NCI-H128 (cell line): ENCODE data around the gene DMD.

ENCODE experiments used
- DNase-seq: peaks from one replicate; lab custom pipeline; 2025; ENCODE audit not compliant: unreplicated experiment; lab: John Stamatoyannopoulos, UW

DMD gene

GRCh38 chrX:31796624-31797023 is 1414.7 kb downstream of the DMD start:
- DNase-seq, result no peak

- DNase-seq, result no peak
Measured at GRCh38 chrX:31747411-31747810, 1463.9 kb downstream of the DMD start.

DNA sequence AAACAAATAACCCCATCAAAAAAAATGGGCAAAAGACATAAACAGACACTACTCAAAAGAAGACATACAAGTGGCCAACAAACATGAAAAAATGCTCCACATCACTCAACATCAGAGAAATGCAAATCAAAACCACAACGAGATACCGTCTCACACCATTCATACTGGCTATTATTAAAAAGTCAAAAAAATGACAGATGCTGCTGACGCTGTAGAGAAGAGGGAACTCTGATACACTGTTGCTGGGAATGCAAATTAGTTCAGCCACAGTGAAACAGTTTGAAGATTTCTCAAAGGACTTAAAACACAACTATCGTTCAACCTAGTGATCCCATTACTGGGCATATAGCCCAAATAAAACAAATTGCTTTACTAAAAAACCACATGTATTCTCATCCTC is 1468.3 kb downstream of the DMD start:
- DNase-seq, result no peak

DNA sequence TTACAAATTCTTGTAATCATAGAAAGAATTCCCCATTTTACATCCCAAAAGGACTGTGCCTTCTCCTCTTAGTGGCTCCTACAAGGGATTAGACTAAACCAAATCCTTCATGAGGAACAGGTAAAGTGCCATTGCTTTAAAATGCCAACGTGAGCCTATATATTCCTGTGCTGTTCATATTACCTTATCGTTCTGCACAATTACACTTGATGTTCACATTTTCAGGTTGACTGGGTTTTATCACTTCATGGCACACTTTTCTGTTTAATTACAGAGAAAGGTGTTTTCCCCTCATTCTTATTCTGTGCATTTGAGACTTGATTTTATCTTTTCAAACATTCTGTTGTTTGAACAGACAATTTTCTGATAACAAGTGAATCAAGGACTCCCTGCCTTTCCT is 1493.9 kb downstream of the DMD start:
- DNase-seq, result no peak

- no peak for DNase-seq
Measured at GRCh38 chrX:31715675-31716074, 1495.7 kb downstream of the DMD start.

DNA sequence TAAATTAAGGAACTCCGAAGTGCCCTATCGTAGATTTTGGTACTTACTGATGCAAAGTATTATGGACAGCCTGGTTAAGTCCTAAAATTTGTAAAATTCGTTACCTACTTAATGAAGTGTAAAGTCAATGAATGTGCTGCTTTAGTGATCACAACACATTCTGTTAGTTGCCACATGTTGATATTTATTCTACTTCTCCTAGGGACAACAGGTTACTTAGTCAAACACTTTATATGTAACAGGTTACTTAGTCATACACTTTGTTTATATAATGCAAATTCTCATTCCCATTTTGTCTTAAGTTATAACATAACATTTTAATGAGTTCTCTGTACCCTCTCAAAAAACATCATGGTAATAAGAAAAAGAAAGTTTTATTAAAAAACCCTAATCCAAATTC is 1496.6 kb downstream of the DMD start:
- no peak for DNase-seq

- DNase-seq, result no peak
Measured at GRCh38 chrX:31713120-31713519, 1498.2 kb downstream of the DMD start.

DNA sequence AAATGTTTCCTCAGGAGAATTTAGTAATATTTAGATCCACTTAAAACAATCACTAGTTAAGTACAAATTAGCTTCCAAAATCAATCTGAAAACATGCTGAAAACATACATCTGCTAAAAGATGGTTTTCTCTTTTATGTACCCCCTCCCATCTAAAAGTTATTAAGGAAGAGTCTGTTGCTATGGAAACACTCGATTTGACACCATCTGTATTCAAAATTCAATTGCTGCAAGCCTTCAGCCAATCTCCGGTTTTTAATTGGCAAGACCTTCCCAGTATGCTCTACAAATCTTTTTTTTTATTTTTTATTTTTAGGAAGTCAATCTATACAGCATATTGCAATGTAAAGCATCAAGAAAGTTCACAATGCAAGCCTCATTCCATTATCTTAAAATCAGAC is 1500.2 kb downstream of the DMD start:
- no peak for DNase-seq

DNA sequence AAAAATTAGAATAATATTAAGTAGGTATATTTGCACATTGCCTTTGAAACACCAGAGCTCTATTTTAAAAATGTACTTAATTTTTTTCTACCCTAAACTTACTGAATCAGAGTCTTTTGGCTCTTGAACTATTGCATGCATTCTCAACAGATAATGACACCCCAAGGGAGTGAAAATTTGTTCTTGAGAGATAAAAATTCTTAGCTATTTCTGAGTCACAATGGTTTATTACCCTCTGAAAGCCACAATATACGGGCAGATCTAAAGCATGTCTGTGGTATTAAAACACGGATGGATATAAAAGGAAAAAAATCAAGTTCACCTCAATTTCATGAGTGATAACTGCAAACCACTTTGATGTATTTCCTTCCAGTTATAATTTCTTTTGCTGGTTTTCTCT is 1503.2 kb downstream of the DMD start:
- DNase-seq, result no peak

DNA sequence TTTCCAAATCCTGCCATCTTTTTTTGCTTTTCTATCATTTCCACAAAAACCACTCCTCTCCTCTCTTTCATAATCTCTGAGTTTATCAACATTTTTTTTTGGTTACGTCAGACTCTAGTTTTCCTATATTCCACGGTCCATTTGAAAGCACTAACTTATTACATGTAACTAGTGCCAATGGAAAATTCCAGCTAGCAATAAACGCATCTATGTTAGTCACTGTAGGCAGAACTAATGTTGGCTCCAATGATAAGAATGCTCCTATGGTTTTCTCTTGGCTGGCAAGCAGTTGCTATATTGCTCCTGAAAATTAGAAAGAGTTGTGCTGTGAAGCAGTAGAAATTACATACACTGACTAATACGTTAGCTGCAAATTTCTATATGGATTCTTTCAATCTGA is 1504.9 kb downstream of the DMD start:
- no peak for DNase-seq

GRCh38 chrX:31705816-31706215 is 1505.5 kb downstream of the DMD start:
- no peak for DNase-seq

- no peak for DNase-seq
Measured at GRCh38 chrX:31704938-31705337, 1506.4 kb downstream of the DMD start.

DNA sequence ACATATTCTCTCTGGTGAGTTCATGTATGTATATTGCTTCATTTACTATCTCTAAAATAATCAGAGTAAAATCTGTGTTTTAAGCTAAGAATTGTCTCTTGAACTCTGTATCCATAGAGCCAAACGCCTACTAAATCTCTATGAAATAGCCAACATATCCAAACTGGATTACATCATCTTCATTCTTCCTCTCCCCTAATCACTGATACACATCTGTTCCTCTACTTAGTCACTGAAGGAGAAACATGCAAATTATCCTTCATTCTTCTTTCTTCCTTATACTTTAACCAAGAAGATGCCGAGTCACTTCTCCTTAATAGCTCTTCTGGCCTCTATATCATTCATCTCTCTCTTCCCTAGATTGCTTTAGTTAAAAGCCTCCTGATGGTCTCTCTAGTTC is 1509.1 kb downstream of the DMD start:
- DNase-seq, result no peak

DNA sequence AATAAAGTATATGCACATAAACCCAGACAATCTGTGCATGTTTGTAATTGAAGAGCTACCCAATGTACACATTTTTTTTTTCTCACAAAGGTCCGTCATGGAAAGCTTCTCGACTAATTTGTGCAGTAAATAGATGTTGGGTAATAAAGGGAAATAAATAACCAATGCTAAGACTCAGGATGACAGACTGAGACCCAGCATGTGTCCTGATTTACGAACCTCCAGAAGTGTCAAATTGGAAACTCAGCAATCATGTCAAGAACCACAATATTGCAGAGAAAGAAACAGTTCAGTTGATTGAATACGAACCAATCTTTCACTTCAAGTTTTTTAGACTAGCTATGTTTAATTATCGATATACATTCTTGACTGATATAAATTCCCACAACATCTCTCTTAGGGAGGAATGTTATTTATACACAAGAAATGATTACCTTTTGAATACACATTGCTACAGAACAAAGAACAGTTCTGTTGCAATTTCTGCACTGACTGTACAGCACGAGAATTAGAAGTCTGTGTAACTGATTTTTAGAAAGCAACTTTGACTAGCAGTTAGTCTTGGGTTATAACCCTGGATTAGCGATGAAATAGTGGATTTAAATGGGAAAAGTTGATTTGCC is 1513.9 kb downstream of the DMD start:
- DNase-seq, result no peak

DNA sequence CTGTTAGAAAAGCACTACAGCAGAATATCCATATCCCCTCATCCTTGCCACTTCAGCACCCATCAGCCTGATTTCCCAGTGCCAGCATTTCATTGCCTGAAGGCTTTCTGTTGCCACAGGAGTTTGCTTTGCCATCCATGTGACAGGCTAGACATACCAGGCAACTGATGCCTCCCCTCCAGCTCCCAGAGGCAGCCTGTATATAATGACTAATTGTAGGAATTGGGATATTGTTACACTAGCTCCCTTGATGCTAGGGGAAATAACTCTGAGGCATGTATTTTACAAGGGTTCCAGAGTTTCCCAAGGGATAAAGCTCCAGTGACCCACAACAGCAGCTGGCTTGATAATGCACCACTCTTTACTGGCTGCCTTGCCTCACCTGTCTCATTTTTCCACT is 1531.5 kb downstream of the DMD start:
- no peak for DNase-seq

DNA sequence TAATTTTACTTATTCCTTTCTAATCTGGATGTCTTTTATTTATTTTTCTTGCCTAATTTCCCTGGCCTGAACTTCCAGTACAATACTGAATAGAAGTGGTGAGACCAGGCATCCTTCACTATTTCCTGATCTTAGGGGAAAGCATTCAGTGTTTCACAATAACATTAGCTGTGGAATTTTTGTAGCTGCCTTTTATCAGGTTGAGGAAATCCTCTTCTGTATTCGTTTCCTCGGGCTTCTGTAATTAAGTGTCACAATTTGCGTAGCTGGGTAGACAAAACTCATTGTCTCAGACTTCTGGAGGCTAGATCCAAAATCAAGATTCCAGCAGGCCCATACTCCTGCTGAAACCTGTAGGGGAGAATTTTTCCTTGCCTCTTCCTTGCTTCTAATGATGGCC is 1541.1 kb downstream of the DMD start:
- DNase-seq, result no peak

- DNase-seq, result no peak
Measured at GRCh38 chrX:31665454-31665853, 1545.9 kb downstream of the DMD start.

DNA sequence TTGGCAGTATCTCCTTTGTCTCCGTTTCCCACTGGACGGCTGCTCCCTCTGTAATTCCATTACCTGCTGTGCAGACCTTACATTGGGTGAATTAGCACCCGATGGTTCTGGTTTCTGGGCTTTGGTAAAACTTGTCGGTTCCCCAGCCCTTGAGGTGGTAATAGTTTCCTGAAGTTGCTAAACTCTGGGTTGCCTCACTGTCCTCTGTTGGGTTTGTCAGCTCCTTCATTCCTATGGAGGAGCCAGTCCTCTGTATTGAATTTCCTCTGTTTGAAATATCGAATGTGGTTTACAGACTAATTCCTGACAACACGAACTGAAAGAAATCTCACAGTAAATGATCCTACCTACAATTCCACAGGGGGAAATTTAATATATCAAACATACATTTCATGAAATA is 1548.2 kb downstream of the DMD start:
- DNase-seq, result no peak

DNA sequence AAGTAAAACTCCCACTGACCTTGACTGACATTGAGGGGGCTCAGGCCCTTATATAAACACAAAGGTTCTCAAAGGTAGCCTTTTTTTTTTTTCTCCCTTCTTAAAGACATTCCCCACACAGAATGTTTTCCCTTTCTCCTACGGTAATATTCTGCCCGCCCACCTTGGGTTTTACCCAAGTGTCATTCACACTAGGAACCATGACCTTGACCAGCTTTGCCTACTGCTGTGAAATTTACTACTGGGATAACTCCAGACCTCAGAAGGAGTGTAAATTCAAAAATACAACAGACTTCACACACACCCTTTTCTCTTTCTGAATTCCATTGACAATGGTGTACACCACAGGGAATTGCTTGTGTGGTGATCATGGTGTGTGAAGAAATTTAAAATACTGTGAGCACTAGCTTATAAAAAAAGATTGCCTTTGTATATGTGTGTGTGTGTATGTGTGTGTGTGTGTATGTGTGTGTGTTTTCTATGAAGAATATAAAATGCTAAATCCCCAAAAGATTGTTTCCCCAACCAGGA is 1550.0 kb downstream of the DMD start:
- DNase-seq, result no peak

DNA sequence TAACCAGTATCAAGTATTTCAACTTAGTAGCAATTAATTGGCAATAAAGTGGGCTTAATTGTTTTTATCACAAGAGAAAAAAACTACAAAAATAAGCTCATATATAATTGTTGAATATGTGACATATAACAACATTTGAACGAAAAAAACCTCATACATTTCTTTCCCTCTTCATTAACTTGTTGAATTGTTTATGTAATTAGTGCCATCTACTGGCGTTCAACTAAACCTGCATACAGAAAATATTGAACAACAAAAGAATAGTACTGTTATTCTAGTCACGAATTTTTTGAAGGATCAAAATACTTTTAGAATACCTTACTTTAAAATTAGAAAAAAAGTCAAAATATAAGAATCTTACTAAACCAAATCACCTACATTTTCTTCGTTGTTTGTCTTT is 1553.0 kb downstream of the DMD start:
- DNase-seq, result no peak

DNA sequence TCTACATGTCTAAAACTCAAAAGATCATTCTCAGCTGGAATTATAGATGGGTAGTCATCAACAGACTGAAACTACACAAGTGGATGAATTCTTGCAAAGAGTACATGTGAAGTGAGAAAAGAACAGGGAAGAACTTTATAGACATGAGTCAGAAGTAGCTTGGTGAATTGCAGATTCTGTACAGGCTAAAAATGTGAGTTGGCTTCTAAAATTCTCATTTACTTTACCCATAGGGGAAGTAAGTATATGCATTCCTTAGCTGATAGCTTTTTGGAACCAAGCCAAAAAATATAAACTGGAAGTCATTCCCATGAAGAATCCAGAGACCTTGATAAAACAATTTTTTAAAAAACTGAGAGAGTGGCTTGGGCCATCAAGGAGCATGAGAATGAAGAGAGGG is 1555.3 kb downstream of the DMD start:
- DNase-seq, result no peak

GRCh38 chrX:31653422-31653821 is 1557.9 kb downstream of the DMD start:
- no peak for DNase-seq

GRCh38 chrX:31652650-31653049 is 1558.7 kb downstream of the DMD start:
- no peak for DNase-seq
